LNCAP (cell line): ENCODE results near the gene INIP.

Source experiments
- TF ChIP-seq, protein P1 (sequence below): fragments of 450-650 bp; IDR thresholded peaks from 2 replicates; pipeline ENCODE4 v1.5.1; 2017; ENCODE audit warnings: mild to moderate bottlenecking

INIP gene

GRCh38 chr9:112689161-112689740, 28.7 kb downstream of the INIP start:
- TF ChIP-seq, protein P1, sequence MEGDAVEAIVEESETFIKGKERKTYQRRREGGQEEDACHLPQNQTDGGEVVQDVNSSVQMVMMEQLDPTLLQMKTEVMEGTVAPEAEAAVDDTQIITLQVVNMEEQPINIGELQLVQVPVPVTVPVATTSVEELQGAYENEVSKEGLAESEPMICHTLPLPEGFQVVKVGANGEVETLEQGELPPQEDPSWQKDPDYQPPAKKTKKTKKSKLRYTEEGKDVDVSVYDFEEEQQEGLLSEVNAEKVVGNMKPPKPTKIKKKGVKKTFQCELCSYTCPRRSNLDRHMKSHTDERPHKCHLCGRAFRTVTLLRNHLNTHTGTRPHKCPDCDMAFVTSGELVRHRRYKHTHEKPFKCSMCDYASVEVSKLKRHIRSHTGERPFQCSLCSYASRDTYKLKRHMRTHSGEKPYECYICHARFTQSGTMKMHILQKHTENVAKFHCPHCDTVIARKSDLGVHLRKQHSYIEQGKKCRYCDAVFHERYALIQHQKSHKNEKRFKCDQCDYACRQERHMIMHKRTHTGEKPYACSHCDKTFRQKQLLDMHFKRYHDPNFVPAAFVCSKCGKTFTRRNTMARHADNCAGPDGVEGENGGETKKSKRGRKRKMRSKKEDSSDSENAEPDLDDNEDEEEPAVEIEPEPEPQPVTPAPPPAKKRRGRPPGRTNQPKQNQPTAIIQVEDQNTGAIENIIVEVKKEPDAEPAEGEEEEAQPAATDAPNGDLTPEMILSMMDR: no peak

DNA sequence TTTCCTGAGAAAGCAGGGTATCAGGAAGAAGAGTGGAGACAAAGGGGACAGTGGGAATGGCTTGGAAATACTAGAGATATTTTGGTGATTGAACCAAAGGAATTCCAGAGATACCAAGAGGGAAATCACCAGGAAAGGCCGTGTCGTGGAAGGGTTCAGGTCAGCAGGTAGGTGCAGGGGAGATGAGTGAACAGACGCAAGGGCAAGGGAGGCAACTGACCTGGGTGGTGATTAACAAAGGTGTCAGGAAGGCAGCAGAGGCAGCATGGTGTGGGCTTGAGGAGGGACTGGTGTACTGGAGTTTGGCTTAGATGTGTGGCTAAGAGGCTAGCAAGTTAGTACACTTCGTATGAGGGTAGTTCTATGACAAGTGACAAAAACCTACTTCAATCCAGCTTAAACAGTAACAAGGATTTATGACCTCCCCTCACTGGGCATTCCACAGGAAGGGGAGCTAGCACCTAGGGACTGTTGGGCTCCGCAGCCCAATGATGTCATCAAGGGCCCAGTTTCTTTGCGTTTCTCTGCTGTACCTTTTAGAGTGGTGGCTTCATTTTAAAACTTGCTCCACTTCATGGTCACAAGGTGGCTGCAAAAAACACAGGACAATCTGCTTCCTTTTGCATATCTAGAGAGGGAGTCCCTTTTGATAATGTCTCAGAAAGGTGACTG, 37.0 kb downstream of the INIP start:
- TF ChIP-seq, protein P1: no peak

DNA sequence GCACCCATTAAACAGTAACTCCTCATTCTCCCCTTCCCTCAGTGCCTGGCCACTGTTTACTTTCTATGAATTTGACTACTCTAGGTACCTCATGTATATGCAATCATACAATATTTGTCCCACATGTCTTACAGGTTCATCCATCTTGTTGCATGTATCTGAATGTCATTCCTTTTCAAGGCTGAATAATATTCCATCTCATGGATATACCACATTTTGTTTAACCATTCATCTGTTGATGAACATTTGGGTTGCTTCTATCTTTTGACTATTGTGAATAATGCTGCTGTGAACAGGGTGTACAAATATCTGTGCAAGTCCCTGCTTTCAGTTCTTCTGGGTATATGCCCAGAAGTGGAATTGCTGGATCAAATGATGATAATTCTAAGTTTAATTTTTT, 40.9 kb downstream of the INIP start:
- TF ChIP-seq, protein P1: no peak

GRCh38 chr9:112670991-112671625, 46.8 kb downstream of the INIP start:
- TF ChIP-seq, protein P1: no peak

GRCh38 chr9:112669326-112669725, 48.6 kb downstream of the INIP start:
- TF ChIP-seq, protein P1: no peak

- TF ChIP-seq, protein P1: peak; percentile 47
These were observed 52.6 kb downstream of the INIP start for GRCh38 chr9:112665347-112665746.

GRCh38 chr9:112664531-112664930, 53.4 kb downstream of the INIP start:
- TF ChIP-seq, protein P1: no peak
